Measurements from ENCODE around the gene SHC3. TPM values are rescaled to one million over a fixed set of nuclear protein-coding genes. Genes with fewer than 3 reads are reported as not detected.

The SHC3 gene
- total RNA-seq, 3 donors from 2014 or later: 0.03 TPM

DNA sequence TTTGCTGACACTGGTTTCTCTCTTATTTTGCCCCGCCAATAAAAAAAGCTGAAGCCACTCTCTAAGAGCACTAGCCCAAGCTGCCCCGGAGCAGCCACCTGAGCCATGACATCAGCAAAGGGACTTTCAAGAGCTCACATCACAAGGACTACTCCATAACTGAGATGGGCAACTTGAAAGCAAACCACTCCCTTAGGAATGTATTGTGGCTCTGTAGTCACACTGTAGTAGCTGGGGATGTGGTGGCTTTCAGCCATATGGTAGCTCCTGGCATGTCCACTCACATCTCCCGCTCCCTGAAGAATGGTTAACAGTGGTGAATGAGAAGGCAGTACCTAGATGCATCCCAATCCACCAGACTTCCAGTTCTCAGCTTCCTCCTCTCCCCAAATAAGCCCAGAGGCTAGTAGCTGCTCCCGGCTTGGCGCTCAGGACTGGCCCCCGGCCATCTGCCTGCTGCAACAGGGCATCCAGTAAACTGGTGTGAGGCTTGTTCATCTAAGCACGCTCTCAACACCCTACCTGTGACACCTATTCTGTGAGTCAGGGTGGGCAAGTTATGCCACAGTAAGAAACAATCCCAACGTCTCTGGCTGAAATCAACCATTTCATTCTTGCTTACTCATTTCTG, 123.6 kb downstream of the SHC3 start:
- H3K27me3 Mint-ChIP-seq (ENCODE audit: low read depth): peaks cover 6% of the 10 kb centered on the region
- no peaks in the 10 kb centered on the region for H3K9me3 Mint-ChIP-seq
- no peak for ATAC-seq
- H3K36me3 Mint-ChIP-seq (ENCODE audit: insufficient read depth): no peaks in the 10 kb centered on the region
- no peaks in the 10 kb centered on the region for H3K4me1 Mint-ChIP-seq (ENCODE audit: low read depth)
- no peak for DNase-seq
- no peak overlapping the region for H3K4me3 Mint-ChIP-seq

DNA sequence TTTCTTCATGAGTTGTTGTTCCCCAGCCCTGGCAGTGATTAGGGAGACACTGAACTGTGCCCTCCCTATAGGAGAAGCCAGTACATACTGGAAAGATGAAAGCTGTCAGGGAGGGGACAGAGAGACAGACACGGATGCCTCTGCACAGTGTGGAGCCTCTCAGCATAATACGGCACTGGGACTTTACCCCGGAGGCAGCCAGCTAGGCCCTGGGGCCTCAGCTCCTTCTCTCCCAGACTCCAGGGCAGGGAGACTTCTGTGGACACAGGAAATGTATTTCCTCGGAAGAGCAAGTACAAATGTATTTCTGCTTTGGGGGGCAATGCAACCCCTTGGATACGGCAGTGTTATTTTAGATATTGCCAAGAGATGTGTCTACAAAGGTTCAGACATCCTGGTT, 125.3 kb downstream of the SHC3 start:
- no peaks in the 10 kb centered on the region for H3K36me3 Mint-ChIP-seq (ENCODE audit: insufficient read depth)
- H3K4me1 Mint-ChIP-seq (ENCODE audit: low read depth): no peaks in the 10 kb centered on the region
- peaks cover 7% of the 10 kb centered on the region for H3K27me3 Mint-ChIP-seq (ENCODE audit: low read depth)
- ATAC-seq: no peak
- no peak for DNase-seq
- H3K4me3 Mint-ChIP-seq: no peak overlapping the region
- no peaks in the 10 kb centered on the region for H3K9me3 Mint-ChIP-seq

GRCh38 chr9:89052470-89053097, 126.0 kb downstream of the SHC3 start:
- Mint-ChIP-seq H3K27me3 (ENCODE audit: low read depth) (peaks cover 8% of the 10 kb centered on the region), H3K4me3 (no peak overlapping the region), H3K36me3 (ENCODE audit: insufficient read depth) (no peaks in the 10 kb centered on the region), H3K4me1 (ENCODE audit: low read depth) (no peaks in the 10 kb centered on the region), H3K9me3 (no peaks in the 10 kb centered on the region)
- DNase-seq (no peak), ATAC-seq (no peak)

DNA sequence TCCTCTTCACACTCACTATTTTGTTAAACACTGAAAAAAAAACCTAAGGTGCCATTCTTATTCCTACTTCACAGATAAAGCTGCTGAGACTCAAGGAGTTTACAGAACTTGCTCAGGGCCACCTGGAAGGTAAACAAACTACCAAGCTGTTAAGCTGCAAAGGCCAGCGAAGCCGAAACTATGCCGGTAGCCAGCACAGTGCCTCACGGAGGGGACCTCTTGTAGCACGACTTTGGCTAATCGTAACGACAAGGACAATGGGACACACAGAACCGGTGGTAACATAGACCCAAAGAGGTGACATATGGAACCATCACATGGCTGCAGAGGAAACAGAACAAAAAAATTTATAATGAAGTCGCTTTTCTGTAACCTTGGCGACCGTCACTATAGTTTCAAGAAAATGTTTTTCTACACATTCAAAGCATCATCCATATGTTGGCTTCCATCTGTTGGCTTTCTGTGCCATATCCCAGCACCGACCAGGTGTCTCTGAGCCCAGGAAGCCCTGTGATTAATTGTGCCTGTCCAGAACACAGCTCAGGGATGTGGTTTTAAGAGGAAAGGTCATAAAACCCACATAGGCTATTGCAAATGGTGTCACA, 127.1 kb downstream of the SHC3 start:
- Mint-ChIP-seq H3K36me3 (ENCODE audit: insufficient read depth) (no peaks in the 10 kb centered on the region), H3K4me1 (ENCODE audit: low read depth) (no peaks in the 10 kb centered on the region), H3K27me3 (ENCODE audit: low read depth) (peaks cover 7% of the 10 kb centered on the region), H3K4me3 (no peak overlapping the region), H3K9me3 (no peaks in the 10 kb centered on the region)
- ATAC-seq (no peak), DNase-seq (no peak)

- ATAC-seq (no peak), DNase-seq (no peak)
- H3K36me3 Mint-ChIP-seq (ENCODE audit: insufficient read depth): no peaks in the 10 kb centered on the region
- peaks cover 5% of the 10 kb centered on the region for H3K27me3 Mint-ChIP-seq (ENCODE audit: low read depth)
- H3K4me1 Mint-ChIP-seq (ENCODE audit: low read depth): no peaks in the 10 kb centered on the region
- no peak overlapping the region for H3K4me3 Mint-ChIP-seq
- H3K9me3 Mint-ChIP-seq: no peaks in the 10 kb centered on the region
Measured at GRCh38 chr9:89049646-89050045, 129.0 kb downstream of the SHC3 start.

- no peak for ATAC-seq
- Mint-ChIP-seq H3K36me3 (ENCODE audit: insufficient read depth) (no peaks in the 10 kb centered on the region), H3K9me3 (no peaks in the 10 kb centered on the region)
Measured at GRCh38 chr9:89048616-89049015, 130.0 kb downstream of the SHC3 start.

GRCh38 chr9:89047667-89048066, 131.0 kb downstream of the SHC3 start:
- Mint-ChIP-seq H3K36me3 (ENCODE audit: insufficient read depth) (no peaks in the 10 kb centered on the region), H3K27me3 (ENCODE audit: low read depth) (peaks cover 5% of the 10 kb centered on the region), H3K4me1 (ENCODE audit: low read depth) (no peaks in the 10 kb centered on the region), H3K9me3 (no peaks in the 10 kb centered on the region), H3K4me3 (no peak overlapping the region)
- DNase-seq: no peak
- no peak for ATAC-seq

More at GRCh38 chr9:89048616-89049015, 130.0 kb downstream of the SHC3 start:
- Mint-ChIP-seq H3K4me1 (ENCODE audit: low read depth) (no peaks in the 10 kb centered on the region), H3K4me3 (no peak overlapping the region), H3K27me3 (ENCODE audit: low read depth) (peaks cover 5% of the 10 kb centered on the region)
- DNase-seq: no peak

- DNase-seq: no peak
- H3K27me3 Mint-ChIP-seq (ENCODE audit: low read depth): peaks cover 5% of the 10 kb centered on the region
- no peak overlapping the region for H3K4me3 Mint-ChIP-seq
- H3K36me3 Mint-ChIP-seq (ENCODE audit: insufficient read depth): no peaks in the 10 kb centered on the region
- H3K4me1 Mint-ChIP-seq (ENCODE audit: low read depth): no peaks in the 10 kb centered on the region
- H3K9me3 Mint-ChIP-seq: no peaks in the 10 kb centered on the region
- no peak for ATAC-seq
Measured at GRCh38 chr9:89046832-89047231, 131.8 kb downstream of the SHC3 start.

- H3K36me3 Mint-ChIP-seq (ENCODE audit: insufficient read depth): no peaks in the 10 kb centered on the region
- peaks cover 5% of the 10 kb centered on the region for H3K27me3 Mint-ChIP-seq (ENCODE audit: low read depth)
- DNase-seq (no peak), ATAC-seq (no peak)
- no peak overlapping the region for H3K4me3 Mint-ChIP-seq
- H3K4me1 Mint-ChIP-seq (ENCODE audit: low read depth): no peaks in the 10 kb centered on the region
- H3K9me3 Mint-ChIP-seq: no peaks in the 10 kb centered on the region
Measured at GRCh38 chr9:89044881-89045280, 133.7 kb downstream of the SHC3 start.

- H3K27me3 Mint-ChIP-seq (ENCODE audit: low read depth): peaks cover 5% of the 10 kb centered on the region
- H3K9me3 Mint-ChIP-seq: no peaks in the 10 kb centered on the region
- H3K4me3 Mint-ChIP-seq: no peak overlapping the region
- no peaks in the 10 kb centered on the region for H3K36me3 Mint-ChIP-seq (ENCODE audit: insufficient read depth)
- DNase-seq (no peak), ATAC-seq (no peak)
- H3K4me1 Mint-ChIP-seq (ENCODE audit: low read depth): no peaks in the 10 kb centered on the region
Measured at GRCh38 chr9:89044104-89044503, 134.5 kb downstream of the SHC3 start.

DNA sequence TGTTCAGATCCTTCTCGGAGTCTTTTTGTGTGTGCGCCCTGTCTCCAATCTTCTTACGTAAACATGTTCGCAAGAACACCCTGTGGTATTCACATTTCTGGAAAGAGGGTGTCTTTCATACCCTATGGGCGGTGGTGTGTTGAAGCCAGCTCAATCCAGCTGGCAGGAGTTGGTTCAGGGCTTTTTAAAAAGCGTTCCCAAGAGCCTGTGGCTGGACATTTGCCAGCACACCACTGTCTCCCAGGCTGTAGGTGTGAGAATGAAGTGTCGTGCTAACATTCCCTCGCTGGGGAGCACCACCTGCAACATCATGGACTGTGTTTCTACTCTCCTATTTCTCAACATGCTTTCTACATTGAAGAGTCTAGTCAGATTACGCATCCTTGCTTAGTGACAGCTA, 135.6 kb downstream of the SHC3 start:
- Mint-ChIP-seq H3K4me3 (no peak overlapping the region), H3K9me3 (no peaks in the 10 kb centered on the region), H3K36me3 (ENCODE audit: insufficient read depth) (no peaks in the 10 kb centered on the region), H3K4me1 (ENCODE audit: low read depth) (no peaks in the 10 kb centered on the region), H3K27me3 (ENCODE audit: low read depth) (peaks cover 3% of the 10 kb centered on the region)
- ATAC-seq: no peak
- DNase-seq: no peak

DNA sequence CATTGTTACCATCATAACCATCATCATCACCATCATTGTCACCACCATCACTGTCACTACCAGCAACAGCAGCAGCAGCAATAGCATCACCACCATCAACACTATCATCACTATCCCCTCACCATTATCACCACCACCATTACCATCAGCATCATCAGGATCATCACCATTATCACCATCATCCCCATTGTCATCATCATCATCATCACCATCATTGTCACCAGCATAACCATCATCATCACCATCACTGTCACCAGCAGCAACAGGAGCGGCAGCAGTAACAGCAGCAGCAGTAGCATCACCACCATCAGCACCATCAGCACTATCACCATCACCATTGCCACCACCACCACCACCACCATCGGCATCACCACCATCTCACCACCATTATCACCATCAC, 139.0 kb downstream of the SHC3 start:
- H3K27me3 Mint-ChIP-seq (ENCODE audit: low read depth): peaks cover 10% of the 10 kb centered on the region
- no peak for DNase-seq
- no peaks in the 10 kb centered on the region for H3K9me3 Mint-ChIP-seq
- H3K36me3 Mint-ChIP-seq (ENCODE audit: insufficient read depth): no peaks in the 10 kb centered on the region
- no peak overlapping the region for H3K4me3 Mint-ChIP-seq
- H3K4me1 Mint-ChIP-seq (ENCODE audit: low read depth): no peaks in the 10 kb centered on the region
- no peak for ATAC-seq

GRCh38 chr9:89039104-89039465, 139.5 kb downstream of the SHC3 start:
- H3K9me3 Mint-ChIP-seq: no peaks in the 10 kb centered on the region
- no peak overlapping the region for H3K4me3 Mint-ChIP-seq
- ATAC-seq (no peak), DNase-seq (no peak)
- H3K27me3 Mint-ChIP-seq (ENCODE audit: low read depth): peaks cover 14% of the 10 kb centered on the region
- no peaks in the 10 kb centered on the region for H3K4me1 Mint-ChIP-seq (ENCODE audit: low read depth)
- H3K36me3 Mint-ChIP-seq (ENCODE audit: insufficient read depth): no peaks in the 10 kb centered on the region

DNA sequence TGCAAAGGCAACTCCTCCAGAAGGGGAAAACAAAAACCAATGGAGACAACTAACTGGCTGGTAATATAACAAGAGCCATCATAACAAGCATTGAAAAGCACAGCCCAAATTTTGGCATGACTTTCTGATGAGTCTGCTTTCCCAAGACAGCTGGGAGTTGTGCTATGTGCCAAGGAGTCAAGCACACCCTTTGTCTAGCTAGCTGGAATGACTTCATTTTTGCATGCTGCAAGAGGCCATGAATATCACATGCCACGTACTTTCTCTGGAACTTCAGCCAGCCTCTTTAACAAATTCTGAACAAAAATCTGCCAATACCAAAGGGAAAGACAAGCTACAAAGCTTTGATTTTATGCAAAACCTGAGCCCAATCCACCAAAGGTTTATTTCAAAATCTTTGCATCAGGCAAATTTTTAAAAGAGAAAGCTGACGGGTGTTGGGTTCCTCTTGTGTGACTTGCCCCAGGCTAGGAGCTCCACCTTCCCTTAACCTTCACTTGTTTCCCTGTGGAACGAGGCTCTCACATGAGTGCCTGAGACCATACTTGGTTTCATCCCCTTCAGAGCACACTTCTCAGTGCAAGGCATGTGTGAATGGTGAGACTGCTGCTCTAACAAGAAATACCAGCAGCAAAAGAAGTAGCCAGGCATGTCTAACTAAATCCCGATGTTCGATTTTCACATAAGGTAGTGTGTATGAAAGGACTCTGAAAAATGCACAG, 140.1 kb downstream of the SHC3 start:
- Mint-ChIP-seq H3K36me3 (ENCODE audit: insufficient read depth) (no peaks in the 10 kb centered on the region), H3K27me3 (ENCODE audit: low read depth) (peaks cover 17% of the 10 kb centered on the region), H3K4me1 (ENCODE audit: low read depth) (no peaks in the 10 kb centered on the region), H3K4me3 (no peak overlapping the region), H3K9me3 (no peaks in the 10 kb centered on the region)
- DNase-seq (no peak), ATAC-seq (no peak)

DNA sequence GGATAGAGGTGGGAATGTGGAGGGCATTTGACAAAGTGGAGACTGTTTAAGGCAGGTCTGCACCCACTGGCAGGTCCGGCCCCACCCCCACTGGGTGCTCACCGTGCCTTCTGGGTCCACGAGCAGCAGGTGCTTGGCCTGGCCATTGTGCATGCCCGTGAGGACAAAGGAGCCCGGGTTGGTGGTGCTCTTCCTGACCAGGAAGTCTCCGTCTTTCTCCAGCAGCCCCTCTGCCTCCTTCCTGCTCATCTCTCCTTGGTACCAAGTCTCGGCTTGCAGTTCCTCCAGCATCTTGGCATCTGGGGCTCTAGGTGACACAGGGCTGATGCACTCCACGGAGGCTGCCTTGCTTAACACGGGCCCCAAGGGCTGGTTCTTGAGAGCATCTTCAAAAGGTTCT, 140.7 kb downstream of the SHC3 start:
- Mint-ChIP-seq H3K4me1 (ENCODE audit: low read depth) (no peaks in the 10 kb centered on the region), H3K36me3 (ENCODE audit: insufficient read depth) (no peaks in the 10 kb centered on the region), H3K27me3 (ENCODE audit: low read depth) (peaks cover 19% of the 10 kb centered on the region), H3K4me3 (no peak overlapping the region), H3K9me3 (no peaks in the 10 kb centered on the region)
- ATAC-seq (no peak), DNase-seq (no peak)

Measured in activated T-cell treated with anti-CD3 and anti-CD28 coated beads, Interleukin-2, amount 50 U/mL, for 4 hours (primary cell).